Urinary bladder (tissue), 4 donors: ENCODE results near the gene CLEC14A. TPM values are rescaled to one million over a fixed set of nuclear protein-coding genes. Genes with fewer than 3 reads are reported as not detected.

Experiments
- DNase-seq: peaks from one replicate; pipeline ENCODE4 v3.0.0-alpha.2; 2015; ENCODE audit errors: extremely low spot score
- H3K27ac ChIP-seq: one replicate; pipeline ENCODE4 v1.5.1; 2013; ENCODE audit warnings: low read depth, mild to moderate bottlenecking, moderate library complexity
- H3K36me3 ChIP-seq: one replicate; pipeline ENCODE4 v1.6.1; 2013; ENCODE audit warnings: mild to moderate bottlenecking, moderate library complexity; ENCODE audit not compliant: insufficient read depth
- H3K4me1 ChIP-seq: one replicate; pipeline ENCODE4 v1.6.1; 2013; ENCODE audit warnings: mild to moderate bottlenecking, moderate library complexity; ENCODE audit not compliant: insufficient read depth
- H3K4me3 ChIP-seq: one replicate; pipeline ENCODE4 v1.5.1; 2013; ENCODE audit warnings: low read depth, low read length
- WGBS: extraction: QIAGEN DNeasy Blood & Tissue Kit; methylation state at CpG from one replicate; pipeline ENCODE4 v1.1.7; 2013; 5-methylcytosine and 5-hydroxymethylcytosine counted together
- polyA plus RNA-seq: library from polyadenylated mRNA; stranded (reverse); fragments of 200-250 nt; gene quantifications from one replicate; pipeline ENCODE4 v1.2.3, GENCODE V29; 2013
- total RNA-seq: library from RNA; depleted of rRNA; stranded (reverse); fragments of >200 nt; gene quantifications from one replicate; pipeline ENCODE4 v1.2.3, GENCODE V29; 2014
- donor health status: healthy with polysubstance abuse.
- donor health status: healthy.

Gene CLEC14A
- 27.5 TPM for total RNA-seq
- polyA plus RNA-seq, result 56.8 TPM

GRCh38 chr14:38255673-38256532, at the start of gene CLEC14A:
Gene CLEC14A, minus strand, starts transcription at chr14:38256093. Its CDS starts 71 bp downstream, at chr14:38256022.
- WGBS, result 13% methylated on average over 68 of the region's 68 CpGs
- H3K27ac ChIP-seq, result no peak within 1 kb of the TSS
- no peaks in the 10 kb centered on the region for H3K4me1 ChIP-seq
- peak; percentile 14 for DNase-seq
- H3K36me3 ChIP-seq, result no peaks in the 10 kb centered on the region
- peak within 1 kb of the TSS; percentile 46 for H3K4me3 ChIP-seq

- no peaks in the 10 kb centered on the region for H3K4me1 ChIP-seq
- DNase-seq, result no peak
- WGBS, result 94% methylated on average over 1 of the region's 1 CpG
- H3K27ac ChIP-seq, result no peak overlapping the region
- H3K4me3 ChIP-seq, result no peak overlapping the region
- no peaks in the 10 kb centered on the region for H3K36me3 ChIP-seq
Measured at GRCh38 chr14:38302966-38303365, 47.1 kb upstream of the CLEC14A start.

GRCh38 chr14:38302034-38302433, 46.1 kb upstream of the CLEC14A start:
- Histone ChIP-seq H3K36me3 (no peaks in the 10 kb centered on the region), H3K4me1 (no peaks in the 10 kb centered on the region), H3K27ac (no peak overlapping the region), H3K4me3 (no peak overlapping the region)
- DNase-seq, result no peak
- 95% methylated on average over 2 of the region's 2 CpGs for WGBS

- Histone ChIP-seq H3K36me3 (no peaks in the 10 kb centered on the region), H3K27ac (no peak overlapping the region), H3K4me1 (no peaks in the 10 kb centered on the region), H3K4me3 (no peak overlapping the region)
- DNase-seq, result no peak
- whole genome bisulfite sequencing, result 22% methylated on average over 1 of the region's 1 CpG
Measured at GRCh38 chr14:38297681-38298080, 41.8 kb upstream of the CLEC14A start.

- DNase-seq, result no peak
- Histone ChIP-seq H3K27ac (peak overlapping the region; percentile 2), H3K4me1 (no peaks in the 10 kb centered on the region), H3K36me3 (no peaks in the 10 kb centered on the region), H3K4me3 (no peak overlapping the region)
Measured at GRCh38 chr14:38291681-38292467, 36.0 kb upstream of the CLEC14A start.

GRCh38 chr14:38290601-38291188, 34.8 kb upstream of the CLEC14A start:
- no peak overlapping the region for H3K4me3 ChIP-seq
- WGBS, result 10% methylated on average over 5 of the region's 5 CpGs
- H3K4me1 ChIP-seq, result no peaks in the 10 kb centered on the region
- no peaks in the 10 kb centered on the region for H3K36me3 ChIP-seq
- H3K27ac ChIP-seq, result no peak overlapping the region
- no peak for DNase-seq

GRCh38 chr14:38286452-38286851, 30.6 kb upstream of the CLEC14A start:
- DNase-seq, result no peak
- Histone ChIP-seq H3K36me3 (no peaks in the 10 kb centered on the region), H3K4me1 (no peaks in the 10 kb centered on the region), H3K4me3 (no peak overlapping the region), H3K27ac (no peak overlapping the region)

GRCh38 chr14:38285962-38286361, 30.1 kb upstream of the CLEC14A start:
- Histone ChIP-seq H3K4me3 (no peak overlapping the region), H3K36me3 (no peaks in the 10 kb centered on the region), H3K4me1 (no peaks in the 10 kb centered on the region), H3K27ac (no peak overlapping the region)
- 38% methylated on average over 2 of the region's 2 CpGs for WGBS
- DNase-seq, result no peak

- Histone ChIP-seq H3K27ac (no peak overlapping the region), H3K4me1 (no peaks in the 10 kb centered on the region), H3K36me3 (no peaks in the 10 kb centered on the region), H3K4me3 (no peak overlapping the region)
- no peak for DNase-seq
Measured at GRCh38 chr14:38282936-38283335, 27.0 kb upstream of the CLEC14A start.

GRCh38 chr14:38280081-38280480, 24.2 kb upstream of the CLEC14A start:
- Histone ChIP-seq H3K4me1 (no peaks in the 10 kb centered on the region), H3K27ac (no peak overlapping the region), H3K36me3 (no peaks in the 10 kb centered on the region), H3K4me3 (no peak overlapping the region)
- DNase-seq, result no peak
- WGBS, result 61% methylated on average over 2 of the region's 2 CpGs

GRCh38 chr14:38279572-38279971, 23.7 kb upstream of the CLEC14A start:
- H3K4me1 ChIP-seq, result no peaks in the 10 kb centered on the region
- H3K4me3 ChIP-seq, result no peak overlapping the region
- DNase-seq, result no peak
- WGBS, result 92% methylated on average over 1 of the region's 1 CpG
- no peaks in the 10 kb centered on the region for H3K36me3 ChIP-seq
- no peak overlapping the region for H3K27ac ChIP-seq

- Histone ChIP-seq H3K4me1 (no peaks in the 10 kb centered on the region), H3K27ac (no peak overlapping the region), H3K36me3 (no peaks in the 10 kb centered on the region), H3K4me3 (no peak overlapping the region)
- no peak for DNase-seq
- WGBS, result 38% methylated on average over 1 of the region's 1 CpG
Measured at GRCh38 chr14:38278035-38278434, 22.1 kb upstream of the CLEC14A start.

GRCh38 chr14:38262844-38263243, 7.0 kb upstream of the CLEC14A start:
- H3K27ac ChIP-seq, result no peak overlapping the region
- no peaks in the 10 kb centered on the region for H3K4me1 ChIP-seq
- H3K4me3 ChIP-seq, result no peak overlapping the region
- DNase-seq, result no peak
- WGBS, result 86% methylated on average over 4 of the region's 4 CpGs
- no peaks in the 10 kb centered on the region for H3K36me3 ChIP-seq

- no peaks in the 10 kb centered on the region for H3K36me3 ChIP-seq
- no peak overlapping the region for H3K27ac ChIP-seq
- no peak for DNase-seq
- 86% methylated on average over 1 of the region's 1 CpG for WGBS
- H3K4me1 ChIP-seq, result no peaks in the 10 kb centered on the region
- no peak overlapping the region for H3K4me3 ChIP-seq
Measured at GRCh38 chr14:38261620-38262019, 5.7 kb upstream of the CLEC14A start.
